Lung (tissue), 12 donors: Measurements from ENCODE around the gene AGMO. TPM values are rescaled to one million over a fixed set of nuclear protein-coding genes. Genes with fewer than 3 reads are reported as not detected.

Experiments
- ATAC-seq: fragments of 200-7000 bp; cut with Tn5 transposase; one replicate; pipeline ENCODE4 v1.9.1; 2020; ENCODE audit warnings: moderate number of reproducible peaks; ENCODE audit not compliant: insufficient read depth, low FRiP score
- DNase-seq, 3 donors: peaks; one replicate each; pipeline ENCODE4 v3.0.0-alpha.2; 2013 to 2017
- H3K27ac ChIP-seq, 2 donors: one replicate each; pipeline ENCODE4 v1.5.1; 2013; ENCODE audit warnings: mild to moderate bottlenecking in 2 of 2, moderate library complexity in 2 of 2, control low read depth in 1 of 2, inconsistent platforms in 1 of 2, low read depth in 1 of 2, low read length in 1 of 2
- H3K27me3 ChIP-seq, 3 donors: one replicate each; pipeline ENCODE4 v1.5.1; 2013; ENCODE audit warnings: low read length in 2 of 3; ENCODE audit not compliant: control insufficient read depth in 3 of 3, insufficient read depth in 3 of 3
- H3K36me3 ChIP-seq, 4 donors: one replicate each; pipeline ENCODE4 v1.5.1; 2013; ENCODE audit warnings: low read length in 4 of 4, mild to moderate bottlenecking in 1 of 4, moderate library complexity in 1 of 4; ENCODE audit not compliant: control insufficient read depth in 4 of 4, insufficient read depth in 4 of 4
- H3K4me1 ChIP-seq, 5 donors: one replicate each; pipeline ENCODE4 v1.5.1; 2013; ENCODE audit warnings: low read length in 5 of 5, mild to moderate bottlenecking in 2 of 5, moderate library complexity in 1 of 5; ENCODE audit not compliant: control insufficient read depth in 5 of 5, insufficient read depth in 5 of 5
- H3K4me3 ChIP-seq: one replicate; pipeline ENCODE4 v1.5.1; 2013; ENCODE audit warnings: mild to moderate bottlenecking, control low read depth, moderate library complexity
- H3K9ac ChIP-seq, 2 donors: one replicate each; pipeline ENCODE4 v1.5.1; 2013; ENCODE audit warnings: low read length in 2 of 2, control low read depth in 1 of 2; ENCODE audit not compliant: insufficient read depth in 1 of 2
- H3K9me3 ChIP-seq, 4 donors: one replicate each; pipeline ENCODE4 v1.5.1; 2013; ENCODE audit warnings: low read length in 3 of 4, mild to moderate bottlenecking in 1 of 4, moderate library complexity in 1 of 4; ENCODE audit not compliant: control insufficient read depth in 4 of 4, insufficient read depth in 3 of 4
- CTCF ChIP-seq: IDR thresholded peaks from 2 replicates; pipeline ENCODE4 v1.5.1; 2012; ENCODE audit warnings: mild to moderate bottlenecking; ENCODE audit errors: control extremely low read depth, extremely low read depth
- WGBS, 2 donors: extraction: QIAGEN DNeasy Blood & Tissue Kit; methylation state at CpG; one replicate each; pipeline ENCODE4 v1.1.7; 2013; 5-methylcytosine and 5-hydroxymethylcytosine counted together
- polyA plus RNA-seq, 2 donors: library from polyadenylated mRNA; stranded (reverse); fragments of 200-250 nt; gene quantifications; one replicate each; pipeline ENCODE4 v1.2.1, GENCODE V29; 2013
- total RNA-seq, 2 donors: library from RNA; depleted of rRNA in 1 of 2; stranded (reverse); fragments of >200 nt in 1 of 2; gene quantifications; one replicate each; pipeline ENCODE4 v1.2.1, GENCODE V29; 2014 to 2021
- donor health status: control.
- donor health status: control.
- donor health status: Bipolar disorder and iron deficiency.
- donor health status: healthy.
- donor health status: DM: yes; HTN: yes; CAD: no.

The AGMO gene
- total and polyA plus RNA-seq, 4 donors: 0.03 to 0.74 (median 0.11) TPM

GRCh38 chr7:15378494-15379145 lies 183.2 kb downstream of the AGMO start:
- no peak for ATAC-seq
- no peak for TF ChIP-seq CTCF
- Histone ChIP-seq H3K4me1 (no peaks in the 10 kb centered on the region), H3K27ac (no peak overlapping the region), H3K36me3 (no peaks in the 10 kb centered on the region), H3K9me3 (no peaks in the 10 kb centered on the region), H3K27me3 (no peaks in the 10 kb centered on the region), H3K9ac (no peak overlapping the region), H3K4me3 (no peak overlapping the region)
- DNase-seq: no peak
- WGBS, 2 donors: 93 to 95% methylated on average over 2 of the region's 2 CpGs

DNA sequence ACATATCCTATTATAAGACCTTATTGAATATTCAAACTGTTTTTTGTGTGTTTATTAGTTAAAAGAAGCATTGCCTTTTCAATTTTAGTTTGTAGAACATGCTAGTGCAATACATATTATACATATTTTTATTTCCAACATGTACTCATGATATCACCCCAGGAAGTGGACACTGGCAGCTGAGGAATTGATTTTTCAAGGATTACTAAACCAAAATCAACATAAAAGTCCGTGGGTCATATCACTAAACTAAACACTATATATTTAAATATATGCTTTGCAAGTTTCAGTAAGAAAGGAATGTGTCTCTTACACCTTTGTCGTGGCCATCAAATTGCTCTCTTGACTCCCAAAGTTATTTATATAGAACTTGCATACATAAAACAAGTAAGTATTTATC lies 185.2 kb downstream of the AGMO start:
- no peak for DNase-seq
- H3K27ac ChIP-seq: no peak overlapping the region
- no peaks in the 10 kb centered on the region for H3K9me3 ChIP-seq
- H3K4me1 ChIP-seq: no peaks in the 10 kb centered on the region
- no peaks in the 10 kb centered on the region for H3K36me3 ChIP-seq
- no peak for ATAC-seq
- H3K9ac ChIP-seq: no peak overlapping the region
- H3K4me3 ChIP-seq: no peak overlapping the region
- no peak for TF ChIP-seq CTCF
- WGBS, 2 donors: 39 to 59% methylated on average over 2 of the region's 2 CpGs
- H3K27me3 ChIP-seq: no peaks in the 10 kb centered on the region

DNA sequence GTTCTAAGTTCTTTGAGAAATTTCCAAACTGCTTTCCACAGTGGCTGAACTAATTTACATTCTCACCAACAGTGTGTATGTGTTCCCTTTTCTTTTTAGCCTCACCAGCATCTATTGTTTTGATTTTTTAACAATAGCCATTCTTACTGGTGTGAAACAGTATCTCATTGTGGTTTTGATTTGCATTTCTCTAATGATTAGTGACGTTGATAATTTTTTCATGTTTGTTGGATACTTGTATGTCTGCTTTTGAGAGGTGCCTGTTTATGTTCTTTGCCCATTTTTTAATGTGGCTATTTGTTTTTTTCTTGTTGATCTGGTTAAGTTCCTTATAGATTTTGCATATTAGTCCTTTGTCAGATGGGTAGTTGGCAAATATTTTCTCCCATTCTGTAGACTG lies 191.4 kb downstream of the AGMO start:
- no peak for TF ChIP-seq CTCF
- ATAC-seq: no peak
- Histone ChIP-seq H3K27me3 (no peaks in the 10 kb centered on the region), H3K4me1 (no peaks in the 10 kb centered on the region), H3K36me3 (no peaks in the 10 kb centered on the region), H3K27ac (no peak overlapping the region), H3K9me3 (no peaks in the 10 kb centered on the region), H3K9ac (no peak overlapping the region), H3K4me3 (no peak overlapping the region)
- no peak for DNase-seq
- 82 to 84% methylated on average over 1 of the region's 1 CpG for WGBS, 2 donors

- ATAC-seq (no peak), DNase-seq (no peak)
- H3K9ac ChIP-seq: no peak overlapping the region
- H3K4me3 ChIP-seq: no peak overlapping the region
- H3K27me3 ChIP-seq: no peaks in the 10 kb centered on the region
- H3K4me1 ChIP-seq: no peaks in the 10 kb centered on the region
- 81 to 93% methylated on average over 1 of the region's 1 CpG for WGBS, 2 donors
- no peak overlapping the region for H3K27ac ChIP-seq
- H3K36me3 ChIP-seq: no peaks in the 10 kb centered on the region
- no peak for TF ChIP-seq CTCF
- H3K9me3 ChIP-seq: no peaks in the 10 kb centered on the region
These were observed 193.2 kb downstream of the AGMO start for GRCh38 chr7:15368653-15369052.
